AG10803 (cell line): ENCODE data around the gene KRT79.

ENCODE experiments used
- DNase-seq: peaks from one replicate; pipeline ENCODE4 v3.0.0; 2010; ENCODE audit warnings: low read depth
- H3K4me3 ChIP-seq: 2 replicates; pipeline ENCODE4 v1.5.1; 2011; ENCODE audit warnings: mild to moderate bottlenecking, low read length, control low read depth
- TF ChIP-seq, protein P1 (sequence below): conservative IDR thresholded peaks from 2 replicates; pipeline ENCODE4 v1.5.1; 2011; ENCODE audit warnings: mild to moderate bottlenecking, low read length, control low read depth, inconsistent platforms

The KRT79 gene

DNA sequence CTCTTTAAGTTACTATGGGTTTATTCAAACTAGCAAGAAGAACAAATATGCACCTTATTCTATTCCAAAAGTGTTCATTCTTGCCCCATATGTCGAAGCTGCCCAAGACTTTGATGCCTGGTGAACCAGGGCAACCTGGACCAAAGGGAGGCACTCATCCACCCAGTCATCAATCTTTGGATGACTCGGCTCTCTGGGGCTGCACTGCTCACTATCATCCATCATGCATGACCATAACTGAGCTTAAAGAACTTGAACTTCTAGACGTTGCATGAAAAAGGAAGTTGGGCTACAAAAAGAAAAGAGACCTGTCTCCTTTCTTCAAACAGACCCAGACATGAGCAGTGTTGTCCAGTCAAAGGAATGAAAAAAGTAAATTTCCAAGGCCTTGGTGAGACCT, 21.4 kb downstream of the KRT79 start:
- TF ChIP-seq, protein P1, sequence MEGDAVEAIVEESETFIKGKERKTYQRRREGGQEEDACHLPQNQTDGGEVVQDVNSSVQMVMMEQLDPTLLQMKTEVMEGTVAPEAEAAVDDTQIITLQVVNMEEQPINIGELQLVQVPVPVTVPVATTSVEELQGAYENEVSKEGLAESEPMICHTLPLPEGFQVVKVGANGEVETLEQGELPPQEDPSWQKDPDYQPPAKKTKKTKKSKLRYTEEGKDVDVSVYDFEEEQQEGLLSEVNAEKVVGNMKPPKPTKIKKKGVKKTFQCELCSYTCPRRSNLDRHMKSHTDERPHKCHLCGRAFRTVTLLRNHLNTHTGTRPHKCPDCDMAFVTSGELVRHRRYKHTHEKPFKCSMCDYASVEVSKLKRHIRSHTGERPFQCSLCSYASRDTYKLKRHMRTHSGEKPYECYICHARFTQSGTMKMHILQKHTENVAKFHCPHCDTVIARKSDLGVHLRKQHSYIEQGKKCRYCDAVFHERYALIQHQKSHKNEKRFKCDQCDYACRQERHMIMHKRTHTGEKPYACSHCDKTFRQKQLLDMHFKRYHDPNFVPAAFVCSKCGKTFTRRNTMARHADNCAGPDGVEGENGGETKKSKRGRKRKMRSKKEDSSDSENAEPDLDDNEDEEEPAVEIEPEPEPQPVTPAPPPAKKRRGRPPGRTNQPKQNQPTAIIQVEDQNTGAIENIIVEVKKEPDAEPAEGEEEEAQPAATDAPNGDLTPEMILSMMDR, result no peak

DNA sequence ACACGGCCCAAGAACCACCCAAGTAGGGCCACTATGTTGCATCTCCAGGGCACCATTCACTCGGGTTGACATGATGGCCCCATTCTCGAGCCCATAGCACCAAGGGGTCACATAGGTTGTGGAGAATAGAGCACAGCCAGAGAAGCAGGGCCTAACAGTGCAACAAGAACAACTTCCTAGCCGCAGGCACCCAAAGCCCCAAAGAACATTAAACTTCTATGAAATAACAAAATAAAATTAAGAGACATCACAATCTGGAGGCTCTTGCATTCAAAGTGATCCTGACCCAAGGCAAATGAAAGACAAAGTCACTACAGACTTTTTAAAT, 22.1 kb downstream of the KRT79 start:
- H3K4me3 ChIP-seq, result no peak overlapping the region
- TF ChIP-seq, protein P1, result no peak
- no peak for DNase-seq

More for the DNA sequence above, 21.4 kb downstream of the KRT79 start:
- H3K4me3 ChIP-seq, result no peak overlapping the region
- DNase-seq, result no peak

DNA sequence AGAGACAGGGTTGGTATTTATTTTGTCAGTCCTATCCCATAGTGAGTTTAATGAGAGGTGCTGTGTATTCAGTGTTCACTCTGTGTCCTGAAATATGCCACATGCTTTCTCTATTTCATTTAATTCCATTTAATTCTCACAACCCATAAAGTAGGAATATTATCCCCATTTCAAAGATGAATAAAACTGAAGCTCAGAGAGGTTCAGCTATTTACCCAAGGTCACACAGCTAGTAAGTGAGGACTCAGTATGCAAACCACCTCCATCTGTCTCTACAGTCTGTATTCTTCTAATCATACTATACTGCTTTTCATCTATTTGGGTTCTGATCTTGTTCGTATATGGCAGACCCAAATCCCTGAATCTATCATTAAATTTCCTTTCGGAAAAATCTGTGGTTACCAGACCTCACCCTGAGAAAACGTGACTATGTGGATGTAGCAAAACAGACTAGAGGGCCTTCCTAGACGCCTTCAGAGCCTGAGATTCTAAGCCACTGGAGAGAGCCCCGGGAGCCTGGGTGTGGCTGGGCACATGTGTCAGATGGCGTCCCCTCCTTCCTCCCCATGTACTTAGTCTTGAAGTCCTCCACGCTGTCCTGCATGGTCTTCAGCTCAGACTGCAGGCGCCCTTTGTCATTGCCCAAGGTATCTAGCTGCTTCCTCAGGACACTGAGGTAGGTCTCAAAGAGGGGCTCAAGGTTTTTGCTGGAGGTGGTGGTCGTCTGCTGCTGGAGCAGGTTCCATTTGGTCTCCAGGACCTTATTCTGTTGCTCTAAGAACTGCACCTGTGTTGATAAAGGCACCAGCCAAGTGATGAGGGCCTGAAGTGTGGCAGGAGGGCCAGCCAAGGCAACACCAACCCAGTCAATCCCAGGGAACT, 22.7 kb downstream of the KRT79 start:
- no peak for DNase-seq
- no peak overlapping the region for H3K4me3 ChIP-seq
- TF ChIP-seq, protein P1, result no peak

DNA sequence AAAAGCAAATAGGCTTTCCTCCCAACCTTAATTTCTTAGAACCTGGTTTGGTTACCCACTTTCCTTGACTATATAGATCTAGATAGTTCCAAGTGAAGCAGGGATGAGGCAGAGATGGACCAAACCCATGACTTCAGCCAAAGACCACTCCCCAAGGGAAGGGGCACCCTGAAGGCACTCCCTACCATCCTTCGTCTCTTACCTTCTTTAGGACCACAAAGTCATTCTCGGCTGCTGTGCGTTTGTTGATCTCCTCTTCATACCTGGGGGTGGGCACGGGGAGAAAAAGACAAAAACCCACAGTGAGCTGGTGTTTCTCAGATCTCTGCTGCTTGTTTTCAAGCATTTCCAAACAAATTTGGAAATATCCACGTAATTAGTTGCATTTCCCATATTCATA, 23.6 kb downstream of the KRT79 start:
- H3K4me3 ChIP-seq, result no peak overlapping the region
- TF ChIP-seq, protein P1, result no peak
- no peak for DNase-seq

DNA sequence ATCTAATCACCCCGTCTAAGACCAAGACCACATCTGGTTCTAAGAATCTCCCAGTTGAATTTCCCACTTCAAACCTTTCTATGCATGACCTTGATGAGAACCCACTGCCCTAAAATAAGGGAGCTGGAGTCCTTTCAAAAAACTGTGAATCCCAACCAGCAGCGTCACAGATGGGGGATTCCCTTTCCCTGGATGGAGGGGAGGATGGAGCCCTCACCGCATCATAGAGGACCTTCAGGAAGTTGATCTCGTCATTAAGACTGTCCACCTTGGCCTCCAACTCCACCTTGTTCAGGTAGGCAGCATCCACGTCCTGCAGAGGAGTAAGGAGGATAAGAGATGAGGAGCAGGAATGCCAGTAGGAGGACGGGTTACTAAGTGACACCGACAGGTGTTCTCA, 24.9 kb downstream of the KRT79 start:
- H3K4me3 ChIP-seq, result no peak overlapping the region
- TF ChIP-seq, protein P1, result no peak
- DNase-seq, result no peak

DNA sequence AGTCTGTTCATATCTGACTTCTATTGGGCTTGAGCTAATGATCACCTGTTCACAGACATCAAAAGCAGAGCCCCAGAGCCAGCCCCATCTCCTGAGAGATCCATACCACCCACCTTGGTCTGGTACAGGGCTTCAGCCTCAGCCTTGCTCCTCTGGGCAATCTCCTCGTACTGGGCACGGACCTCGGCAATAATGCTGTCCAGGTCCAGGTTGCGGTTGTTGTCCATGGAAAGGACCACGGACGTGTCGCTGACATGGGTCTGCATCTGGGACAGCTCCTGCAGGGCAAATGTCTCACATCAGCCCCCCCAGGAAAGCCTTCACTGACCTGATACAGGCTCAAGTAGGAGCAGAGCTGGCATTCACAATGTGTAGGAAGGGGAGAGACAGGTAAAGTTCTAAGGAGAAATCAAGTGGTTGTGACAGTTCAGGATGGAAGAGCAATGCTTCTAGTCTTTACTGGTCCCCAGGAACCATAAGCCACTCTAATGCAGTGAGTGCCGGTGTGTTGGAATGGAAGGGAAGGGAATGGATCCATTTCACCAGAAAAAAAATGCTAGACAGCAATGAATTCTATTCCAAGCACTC, 25.4 kb downstream of the KRT79 start:
- H3K4me3 ChIP-seq, result no peak overlapping the region
- TF ChIP-seq, protein P1, result no peak
- no peak for DNase-seq
